Tibial nerve (tissue), 4 donors: ENCODE data around the gene CROCC2. TPM values are rescaled to one million over a fixed set of nuclear protein-coding genes. Genes with fewer than 3 reads are reported as not detected.

Source experiments
- DNase-seq, 2 donors: peaks; one replicate each; pipeline ENCODE4 v3.0.0-alpha.2; 2019; ENCODE audit warnings: low spot score in 2 of 2
- H3K27ac ChIP-seq, 4 donors: fragments of 200-600 bp; sonication (generic) in 3 of 4; one replicate each; pipeline ENCODE4 v1.5.1; 2017 to 2019; ENCODE audit warnings: mild to moderate bottlenecking in 1 of 4
- H3K27me3 ChIP-seq, 2 donors: fragments of 200-600 bp; sonication (generic) in 1 of 2; one replicate each; pipeline versions ENCODE4 v1.5.1 to v1.6.0; 2017 to 2019
- H3K36me3 ChIP-seq, 3 donors: fragments of 200-600 bp; sonication (generic); one replicate each; pipeline ENCODE4 v1.5.1; 2018 to 2019
- H3K4me1 ChIP-seq, 4 donors: fragments of 200-600 bp; sonication (generic) in 3 of 4; one replicate each; pipeline ENCODE4 v1.5.1; 2017 to 2019
- H3K4me3 ChIP-seq, 4 donors: fragments of 200-600 bp; sonication (generic) in 3 of 4; one replicate each; pipeline ENCODE4 v1.5.1; 2017 to 2019; ENCODE audit warnings: mild to moderate bottlenecking in 1 of 4, moderate library complexity in 1 of 4
- H3K9me3 ChIP-seq, 4 donors: fragments of 200-600 bp; sonication (generic) in 3 of 4; one replicate each; pipeline ENCODE4 v1.5.1; 2017 to 2019
- CTCF ChIP-seq, 5 experiments: fragments of 200-600 bp in 3 of 5; fragments of 450-650 bp in 2 of 5; sonication (generic) in 3 of 5; IDR thresholded peaks; one replicate each; pipeline ENCODE4 v1.5.1; 2016 to 2019; ENCODE audit warnings: antibody characterized with exemption in 5 of 5, mild to moderate bottlenecking in 3 of 5, moderate library complexity in 2 of 5
- EP300 ChIP-seq, 2 donors: sonication (generic); formaldehyde crosslinking; IDR thresholded peaks; one replicate each; pipeline ENCODE4 v1.6.1; 2017; ENCODE audit warnings: antibody characterized with exemption in 2 of 2, mild to moderate bottlenecking in 1 of 2
- POLR2A ChIP-seq, 2 donors: fragments of 450-650 bp; IDR thresholded peaks; one replicate each; pipeline ENCODE4 v1.6.1; 2017; ENCODE audit warnings: antibody characterized with exemption in 2 of 2, mild to moderate bottlenecking in 2 of 2, moderate library complexity in 2 of 2
- WGBS, 2 donors: methylation state at CpG; one replicate each; pipeline ENCODE4 v1.1.5; 2018; 5-methylcytosine and 5-hydroxymethylcytosine counted together
- total RNA-seq, 4 donors: library from RNA; depleted of rRNA; stranded (reverse); fragments of >200 nt; gene quantifications; one replicate each; pipeline ENCODE4 v1.1.0, GENCODE V29; 2016

Gene CROCC2
- total RNA-seq, 4 donors from 2014 or later = 0.44 to 1.2 TPM; not detected in 2

- H3K27me3 ChIP-seq = no peaks in the 10 kb centered on the region
- WGBS, 2 donors = 66 to 75% methylated on average over 6 to 9 of the region's 11 CpGs
- peak; percentile 3 to 8 for DNase-seq
Measured at GRCh38 chr2:240931319-240931949, 25.3 kb downstream of the CROCC2 start.

GRCh38 chr2:240932001-240932723, 26.0 kb downstream of the CROCC2 start:
- 86 to 89% methylated on average over 10 to 20 of the region's 21 CpGs for WGBS, 2 donors
- TF ChIP-seq POLR2A (IDR thresholded peaks at IDR 0.05) = no peak
- TF ChIP-seq CTCF (IDR thresholded peaks at IDR 0.05) = no peak
- no peak for TF ChIP-seq EP300 (IDR thresholded peaks at IDR 0.05)
- peak in 1 of 2 donors; percentile 8 for DNase-seq
- Histone ChIP-seq H3K27ac (no peak overlapping the region), H3K4me3 (no peak overlapping the region), H3K36me3 (no peaks in the 10 kb centered on the region), H3K4me1 (no peaks in the 10 kb centered on the region), H3K27me3 (no peaks in the 10 kb centered on the region), H3K9me3 (peaks cover 0 to 28% (median 2%) of the 10 kb centered on the region in 4 donors)

More at GRCh38 chr2:240931319-240931949, 25.3 kb downstream of the CROCC2 start:
- H3K27ac ChIP-seq = no peak overlapping the region
- TF ChIP-seq POLR2A (IDR thresholded peaks at IDR 0.05) (no peak), EP300 (IDR thresholded peaks at IDR 0.05) (no peak), CTCF (IDR thresholded peaks at IDR 0.05) (no peak)
- no peaks in the 10 kb centered on the region for H3K36me3 ChIP-seq
- no peaks in the 10 kb centered on the region for H3K4me1 ChIP-seq
- peaks cover 0 to 26% (median 1%) of the 10 kb centered on the region in 4 donors for H3K9me3 ChIP-seq
- no peak overlapping the region for H3K4me3 ChIP-seq

- DNase-seq = no peak
- TF ChIP-seq EP300 (IDR thresholded peaks at IDR 0.05) (no peak), CTCF (IDR thresholded peaks at IDR 0.05) (no peak), POLR2A (IDR thresholded peaks at IDR 0.05) (no peak)
- no peak overlapping the region for H3K27ac ChIP-seq
- 87 to 88% methylated on average over 4 to 11 of the region's 11 CpGs for WGBS, 2 donors
- no peaks in the 10 kb centered on the region for H3K27me3 ChIP-seq
- no peak overlapping the region for H3K4me3 ChIP-seq
- H3K9me3 ChIP-seq = peaks cover 0 to 28% (median 4%) of the 10 kb centered on the region in 4 donors
- no peaks in the 10 kb centered on the region for H3K4me1 ChIP-seq
- no peaks in the 10 kb centered on the region for H3K36me3 ChIP-seq
Measured at GRCh38 chr2:240932724-240933047, 26.6 kb downstream of the CROCC2 start.

- no peak overlapping the region for H3K27ac ChIP-seq
- peak; percentile 3 to 11 for DNase-seq
- TF ChIP-seq CTCF (IDR thresholded peaks at IDR 0.05) (no peak), POLR2A (IDR thresholded peaks at IDR 0.05) (no peak), EP300 (IDR thresholded peaks at IDR 0.05) (no peak)
- H3K4me1 ChIP-seq = no peaks in the 10 kb centered on the region
- no peaks in the 10 kb centered on the region for H3K36me3 ChIP-seq
- H3K9me3 ChIP-seq = peaks cover 0 to 29% (median 4%) of the 10 kb centered on the region in 4 donors
- H3K4me3 ChIP-seq = peak overlapping the region in 1 of 4 donors; percentile 1
- 81 to 88% methylated on average over 23 to 24 of the region's 30 CpGs for WGBS, 2 donors
- H3K27me3 ChIP-seq = no peaks in the 10 kb centered on the region
Measured at GRCh38 chr2:240933048-240933965, 27.2 kb downstream of the CROCC2 start.
